ENCODE data around the gene TSPAN13.

- no peak for TF ChIP-seq CTCF (IDR thresholded peaks at IDR 0.05)
- TF ChIP-seq POLR2AphosphoS5 (IDR thresholded peaks at IDR 0.05) = no peak
Observed at GRCh38 chr7:16778476-16778875, 24.9 kb downstream of the TSPAN13 start.
